ENCODE measurements around the gene FGFBP1. TPM values are rescaled to one million over a fixed set of nuclear protein-coding genes. Genes with fewer than 3 reads are reported as not detected.

Gene FGFBP1
- total and polyA plus RNA-seq, 5 donors from 2014 or later: not detected

- H3K27ac ChIP-seq (ENCODE audit: insufficient read depth, low read length, poor library complexity, severe bottlenecking): no peak overlapping the region
- peak; percentile 68 to 71 for ATAC-seq (ENCODE audit: low read depth in 2 of 2)
- H3K27ac Mint-ChIP-seq: no peak overlapping the region
These were observed 17.8 kb upstream of the FGFBP1 start for GRCh38 chr4:15956179-15956850.

GRCh38 chr4:15955670-15956069 is 17.1 kb upstream of the FGFBP1 start:
- no peak for ATAC-seq (ENCODE audit: low read depth in 2 of 2)
- no peaks in the 10 kb centered on the region for H3K36me3 Mint-ChIP-seq

More at GRCh38 chr4:15956179-15956850, 17.8 kb upstream of the FGFBP1 start:
- Mint-ChIP-seq H3K9me3 (peaks cover 0 to 2% (median 0%) of the 10 kb centered on the region in 7 donors), H3K4me3 (no peak overlapping the region), H3K27me3 (peaks cover 13% of the 10 kb centered on the region), H3K36me3 (no peaks in the 10 kb centered on the region), H3K4me1 (no peaks in the 10 kb centered on the region)
- Histone ChIP-seq H3K27me3 (ENCODE audit: control insufficient read depth, insufficient read depth, low read length) (no peaks in the 10 kb centered on the region), H3K4me1 (ENCODE audit: control insufficient read depth, insufficient read depth, low read length, poor library complexity, severe bottlenecking) (no peaks in the 10 kb centered on the region), H3K4me3 (ENCODE audit: low read depth, low read length) (no peak overlapping the region), H3K36me3 (ENCODE audit: control insufficient read depth, insufficient read depth, low read length) (no peaks in the 10 kb centered on the region), H3K9me3 (ENCODE audit: control insufficient read depth in 2 of 2, low read length in 2 of 2) (no peaks in the 10 kb centered on the region)
- peak; percentile 39 to 74 (median 50) for DNase-seq

GRCh38 chr4:15953625-15954024 is 15.1 kb upstream of the FGFBP1 start:
- no peaks in the 10 kb centered on the region for H3K4me1 ChIP-seq (ENCODE audit: control insufficient read depth, insufficient read depth, low read length, poor library complexity, severe bottlenecking)
- H3K36me3 Mint-ChIP-seq: no peaks in the 10 kb centered on the region
- H3K27ac ChIP-seq (ENCODE audit: insufficient read depth, low read length, poor library complexity, severe bottlenecking): no peak overlapping the region
- no peak overlapping the region for H3K4me3 Mint-ChIP-seq
- H3K27me3 ChIP-seq (ENCODE audit: control insufficient read depth, insufficient read depth, low read length): no peaks in the 10 kb centered on the region
- H3K9me3 Mint-ChIP-seq: no peaks in the 10 kb centered on the region
- H3K27me3 Mint-ChIP-seq: peaks cover 9% of the 10 kb centered on the region
- DNase-seq: no peak
- H3K36me3 ChIP-seq (ENCODE audit: control insufficient read depth, insufficient read depth, low read length): no peaks in the 10 kb centered on the region
- H3K27ac Mint-ChIP-seq: no peak overlapping the region
- no peaks in the 10 kb centered on the region for H3K9me3 ChIP-seq (ENCODE audit: control insufficient read depth in 2 of 2, low read length in 2 of 2)
- H3K4me1 Mint-ChIP-seq: no peaks in the 10 kb centered on the region
- H3K4me3 ChIP-seq (ENCODE audit: low read depth, low read length): no peak overlapping the region
- ATAC-seq (ENCODE audit: low read depth in 2 of 2): no peak

More at GRCh38 chr4:15955670-15956069, 17.1 kb upstream of the FGFBP1 start:
- DNase-seq: no peak
- Mint-ChIP-seq H3K27ac (no peak overlapping the region), H3K4me3 (no peak overlapping the region), H3K4me1 (no peaks in the 10 kb centered on the region), H3K27me3 (peaks cover 13% of the 10 kb centered on the region), H3K9me3 (peaks cover 0 to 2% (median 0%) of the 10 kb centered on the region in 7 donors)
- no peaks in the 10 kb centered on the region for H3K9me3 ChIP-seq (ENCODE audit: control insufficient read depth in 2 of 2, low read length in 2 of 2)
- no peak overlapping the region for H3K27ac ChIP-seq (ENCODE audit: insufficient read depth, low read length, poor library complexity, severe bottlenecking)
- no peaks in the 10 kb centered on the region for H3K36me3 ChIP-seq (ENCODE audit: control insufficient read depth, insufficient read depth, low read length)
- H3K4me3 ChIP-seq (ENCODE audit: low read depth, low read length): no peak overlapping the region
- no peaks in the 10 kb centered on the region for H3K27me3 ChIP-seq (ENCODE audit: control insufficient read depth, insufficient read depth, low read length)
- no peaks in the 10 kb centered on the region for H3K4me1 ChIP-seq (ENCODE audit: control insufficient read depth, insufficient read depth, low read length, poor library complexity, severe bottlenecking)

GRCh38 chr4:15951781-15952180 is 13.2 kb upstream of the FGFBP1 start:
- no peak for DNase-seq
- no peaks in the 10 kb centered on the region for H3K36me3 Mint-ChIP-seq
- Histone ChIP-seq H3K36me3 (ENCODE audit: control insufficient read depth, insufficient read depth, low read length) (no peaks in the 10 kb centered on the region), H3K4me3 (ENCODE audit: low read depth, low read length) (no peak overlapping the region), H3K4me1 (ENCODE audit: control insufficient read depth, insufficient read depth, low read length, poor library complexity, severe bottlenecking) (no peaks in the 10 kb centered on the region), H3K9me3 (ENCODE audit: control insufficient read depth in 2 of 2, low read length in 2 of 2) (no peaks in the 10 kb centered on the region), H3K27ac (ENCODE audit: insufficient read depth, low read length, poor library complexity, severe bottlenecking) (no peak overlapping the region), H3K27me3 (ENCODE audit: control insufficient read depth, insufficient read depth, low read length) (no peaks in the 10 kb centered on the region)
- ATAC-seq (ENCODE audit: low read depth in 2 of 2): no peak
- peaks cover 9% of the 10 kb centered on the region for H3K27me3 Mint-ChIP-seq
- no peak overlapping the region for H3K4me3 Mint-ChIP-seq
- no peak overlapping the region for H3K27ac Mint-ChIP-seq
- no peaks in the 10 kb centered on the region for H3K4me1 Mint-ChIP-seq
- no peaks in the 10 kb centered on the region for H3K9me3 Mint-ChIP-seq

GRCh38 chr4:15948826-15949225 is 10.3 kb upstream of the FGFBP1 start:
- Mint-ChIP-seq H3K9me3 (peaks cover 0 to 2% (median 0%) of the 10 kb centered on the region in 7 donors), H3K27me3 (peaks cover 6% of the 10 kb centered on the region), H3K36me3 (no peaks in the 10 kb centered on the region), H3K4me1 (no peaks in the 10 kb centered on the region), H3K27ac (peak overlapping the region in 1 of 3 donors; percentile 40), H3K4me3 (no peak overlapping the region)
- Histone ChIP-seq H3K27me3 (ENCODE audit: control insufficient read depth, insufficient read depth, low read length) (peaks cover 7% of the 10 kb centered on the region), H3K36me3 (ENCODE audit: control insufficient read depth, insufficient read depth, low read length) (no peaks in the 10 kb centered on the region), H3K27ac (ENCODE audit: insufficient read depth, low read length, poor library complexity, severe bottlenecking) (no peak overlapping the region), H3K9me3 (ENCODE audit: control insufficient read depth in 2 of 2, low read length in 2 of 2) (no peaks in the 10 kb centered on the region), H3K4me1 (ENCODE audit: control insufficient read depth, insufficient read depth, low read length, poor library complexity, severe bottlenecking) (no peaks in the 10 kb centered on the region), H3K4me3 (ENCODE audit: low read depth, low read length) (no peak overlapping the region)
- no peak for ATAC-seq (ENCODE audit: low read depth in 2 of 2)
- no peak for DNase-seq

GRCh38 chr4:15947684-15948083 is 9.1 kb upstream of the FGFBP1 start:
- peaks cover 0 to 2% (median 0%) of the 10 kb centered on the region in 7 donors for H3K9me3 Mint-ChIP-seq
- H3K27ac Mint-ChIP-seq: no peak overlapping the region
- H3K36me3 ChIP-seq (ENCODE audit: control insufficient read depth, insufficient read depth, low read length): no peaks in the 10 kb centered on the region
- H3K27me3 Mint-ChIP-seq: peaks cover 6% of the 10 kb centered on the region
- ATAC-seq (ENCODE audit: low read depth in 2 of 2): no peak
- no peak overlapping the region for H3K27ac ChIP-seq (ENCODE audit: insufficient read depth, low read length, poor library complexity, severe bottlenecking)
- H3K9me3 ChIP-seq (ENCODE audit: control insufficient read depth in 2 of 2, low read length in 2 of 2): no peaks in the 10 kb centered on the region
- no peak overlapping the region for H3K4me3 Mint-ChIP-seq
- DNase-seq: no peak
- H3K27me3 ChIP-seq (ENCODE audit: control insufficient read depth, insufficient read depth, low read length): peaks cover 7% of the 10 kb centered on the region
- H3K4me1 Mint-ChIP-seq: no peaks in the 10 kb centered on the region
- H3K4me3 ChIP-seq (ENCODE audit: low read depth, low read length): no peak overlapping the region
- H3K36me3 Mint-ChIP-seq: no peaks in the 10 kb centered on the region
- H3K4me1 ChIP-seq (ENCODE audit: control insufficient read depth, insufficient read depth, low read length, poor library complexity, severe bottlenecking): no peaks in the 10 kb centered on the region

- Mint-ChIP-seq H3K27ac (no peak overlapping the region), H3K36me3 (no peaks in the 10 kb centered on the region), H3K9me3 (peaks cover 0 to 2% (median 0%) of the 10 kb centered on the region in 7 donors), H3K4me3 (no peak overlapping the region), H3K27me3 (no peaks in the 10 kb centered on the region), H3K4me1 (no peaks in the 10 kb centered on the region)
- no peaks in the 10 kb centered on the region for H3K36me3 ChIP-seq (ENCODE audit: control insufficient read depth, insufficient read depth, low read length)
- H3K27me3 ChIP-seq (ENCODE audit: control insufficient read depth, insufficient read depth, low read length): peaks cover 7% of the 10 kb centered on the region
- ATAC-seq (ENCODE audit: low read depth in 2 of 2) (no peak), DNase-seq (no peak)
- H3K9me3 ChIP-seq (ENCODE audit: control insufficient read depth in 2 of 2, low read length in 2 of 2): no peaks in the 10 kb centered on the region
- no peaks in the 10 kb centered on the region for H3K4me1 ChIP-seq (ENCODE audit: control insufficient read depth, insufficient read depth, low read length, poor library complexity, severe bottlenecking)
- no peak overlapping the region for H3K4me3 ChIP-seq (ENCODE audit: low read depth, low read length)
- H3K27ac ChIP-seq (ENCODE audit: insufficient read depth, low read length, poor library complexity, severe bottlenecking): no peak overlapping the region
These were observed 7.0 kb upstream of the FGFBP1 start for GRCh38 chr4:15945516-15945915.

- no peak overlapping the region for H3K27ac ChIP-seq (ENCODE audit: insufficient read depth, low read length, poor library complexity, severe bottlenecking)
- H3K4me3 ChIP-seq (ENCODE audit: low read depth, low read length): no peak overlapping the region
- DNase-seq (no peak), ATAC-seq (ENCODE audit: low read depth in 2 of 2) (no peak)
- Mint-ChIP-seq H3K27ac (no peak overlapping the region), H3K9me3 (peaks cover 0 to 2% (median 0%) of the 10 kb centered on the region in 7 donors), H3K4me1 (no peaks in the 10 kb centered on the region), H3K36me3 (no peaks in the 10 kb centered on the region), H3K4me3 (no peak overlapping the region), H3K27me3 (no peaks in the 10 kb centered on the region)
- no peaks in the 10 kb centered on the region for H3K36me3 ChIP-seq (ENCODE audit: control insufficient read depth, insufficient read depth, low read length)
- no peaks in the 10 kb centered on the region for H3K9me3 ChIP-seq (ENCODE audit: control insufficient read depth in 2 of 2, low read length in 2 of 2)
- peaks cover 7% of the 10 kb centered on the region for H3K27me3 ChIP-seq (ENCODE audit: control insufficient read depth, insufficient read depth, low read length)
- no peaks in the 10 kb centered on the region for H3K4me1 ChIP-seq (ENCODE audit: control insufficient read depth, insufficient read depth, low read length, poor library complexity, severe bottlenecking)
These were observed 6.4 kb upstream of the FGFBP1 start for GRCh38 chr4:15944895-15945294.
